Measurements from ENCODE around the gene SLFN14. TPM values are rescaled to one million over a fixed set of nuclear protein-coding genes. Genes with fewer than 3 reads are reported as not detected.

The SLFN14 gene
- total and polyA plus RNA-seq, 7 experiments from 2014 or later: 0.06 TPM; not detected in 6

GRCh38 chr17:35584061-35584460 lies 23.4 kb upstream of the SLFN14 start:
- Mint-ChIP-seq H3K4me1 (peaks cover 21 to 35% (median 32%) of the 10 kb centered on the region in 7 donors), H3K27me3 (peaks cover 0 to 12% (median 0%) of the 10 kb centered on the region in 5 donors), H3K9me3 (peaks cover 0 to 2% (median 0%) of the 10 kb centered on the region in 11 donors), H3K4me3 (no peak overlapping the region), H3K27ac (no peak overlapping the region), H3K36me3 (peaks cover 0 to 3% (median 0%) of the 10 kb centered on the region in 5 donors)
- no peak overlapping the region for H3K4me3 ChIP-seq (ENCODE audit: low read length)
- H3K4me1 ChIP-seq (ENCODE audit: control insufficient read depth in 2 of 2, insufficient read depth in 2 of 2, low read length in 2 of 2): peaks cover 9% of the 10 kb centered on the region in 2 donors
- H3K36me3 ChIP-seq (ENCODE audit: control insufficient read depth in 2 of 3, insufficient read depth in 3 of 3, low read length in 3 of 3): peaks cover 0 to 5% (median 0%) of the 10 kb centered on the region in 3 experiments
- POLR2A ChIA-PET: no interaction called here
- no peak overlapping the region for H3K27ac ChIP-seq (ENCODE audit: low read depth, low read length)
- no peak for ATAC-seq
- DNase-seq: no peak
- no peaks in the 10 kb centered on the region for H3K9me3 ChIP-seq (ENCODE audit: control insufficient read depth in 2 of 3, low read length in 3 of 3)
- no peaks in the 10 kb centered on the region for H3K27me3 ChIP-seq (ENCODE audit: control insufficient read depth in 2 of 2, insufficient read depth in 2 of 2, low read length in 2 of 2)
- intact Hi-C loops (cut with micrococcal nuclease): loop anchor here (10.0 kb wide), 2 partner anchors 961 to 1361 kb away; partner anchors contain the start of genes AATF (in 1 of the 2) and GGNBP2 (in 1 of the 2)
- CTCF ChIA-PET: no interaction called here

- Histone ChIP-seq H3K9me3 (ENCODE audit: control insufficient read depth in 2 of 3, low read length in 3 of 3) (no peaks in the 10 kb centered on the region), H3K4me3 (ENCODE audit: low read length) (peak overlapping the region; percentile 86), H3K27ac (ENCODE audit: low read depth, low read length) (peak overlapping the region; percentile 92), H3K27me3 (ENCODE audit: control insufficient read depth in 2 of 2, insufficient read depth in 2 of 2, low read length in 2 of 2) (no peaks in the 10 kb centered on the region), H3K4me1 (ENCODE audit: control insufficient read depth in 2 of 2, insufficient read depth in 2 of 2, low read length in 2 of 2) (peaks cover 5 to 12% of the 10 kb centered on the region in 2 donors), H3K36me3 (ENCODE audit: control insufficient read depth in 2 of 3, insufficient read depth in 3 of 3, low read length in 3 of 3) (peaks cover 0 to 5% (median 0%) of the 10 kb centered on the region in 3 experiments)
- Mint-ChIP-seq H3K36me3 (peaks cover 0 to 7% (median 0%) of the 10 kb centered on the region in 5 donors), H3K27me3 (peaks cover 0 to 5% (median 0%) of the 10 kb centered on the region in 5 donors), H3K4me3 (peak overlapping the region; percentile 92 to 100 (median 97)), H3K27ac (peak overlapping the region; percentile 96 to 100 (median 99)), H3K9me3 (no peaks in the 10 kb centered on the region), H3K4me1 (peaks cover 7 to 40% (median 32%) of the 10 kb centered on the region in 7 donors)
- CTCF ChIA-PET: interaction anchor here (0.8 to 1.8 kb wide), 8 partner anchors 8 to 266 kb away, joined by 3 to 8 read pairs (median 5); partner anchors contain the start of genes AP2B1 and TAF15
- POLR2A ChIA-PET: interaction anchor here (0.5 to 6.7 kb wide), 37 partner anchors 10 to 719 kb away, joined by 3 to 153 read pairs (median 4); partner anchors contain the start of genes AP2B1, NLE1, RAD51D and SLFN11
- peak in 5 of 9 donors; percentile 6 to 36 (median 27) for DNase-seq
- intact Hi-C loops (cut with micrococcal nuclease): loop anchor here (1.0 to 5.0 kb wide), 9 partner anchors 8 to 490 kb away; partner anchors contain the start of genes AP2B1 (in 2 of the 2), NLE1 (in 2 of the 2) and SLFN5 (in 1 of the 2)
- no peak for ATAC-seq
Measured at GRCh38 chr17:35578929-35579432, 18.4 kb upstream of the SLFN14 start.

- ATAC-seq (peak; percentile 99), DNase-seq (peak; percentile 62 to 94 (median 89))
- H3K27me3 Mint-ChIP-seq: peaks cover 0 to 2% (median 0%) of the 10 kb centered on the region in 5 donors
- H3K4me1 Mint-ChIP-seq: peaks cover 6 to 40% (median 32%) of the 10 kb centered on the region in 7 donors
- CTCF ChIA-PET: interaction anchor here (0.8 to 1.8 kb wide), 8 partner anchors 8 to 265 kb away, joined by 3 to 8 read pairs (median 5); partner anchors contain the start of genes AP2B1 and TAF15
- intact Hi-C loops (cut with micrococcal nuclease): loop anchor here (1.0 to 5.0 kb wide), 9 partner anchors 9 to 490 kb away; partner anchors contain the start of genes AP2B1 (in 2 of the 2), NLE1 (in 2 of the 2) and SLFN5 (in 1 of the 2)
- H3K36me3 Mint-ChIP-seq: peaks cover 0 to 7% (median 0%) of the 10 kb centered on the region in 5 donors
- Histone ChIP-seq H3K36me3 (ENCODE audit: control insufficient read depth in 2 of 3, insufficient read depth in 3 of 3, low read length in 3 of 3) (peaks cover 0 to 5% (median 0%) of the 10 kb centered on the region in 3 experiments), H3K4me1 (ENCODE audit: control insufficient read depth in 2 of 2, insufficient read depth in 2 of 2, low read length in 2 of 2) (peaks cover 5 to 12% of the 10 kb centered on the region in 2 donors), H3K27me3 (ENCODE audit: control insufficient read depth in 2 of 2, insufficient read depth in 2 of 2, low read length in 2 of 2) (no peaks in the 10 kb centered on the region), H3K9me3 (ENCODE audit: control insufficient read depth in 2 of 3, low read length in 3 of 3) (no peaks in the 10 kb centered on the region), H3K4me3 (ENCODE audit: low read length) (peak within 1 kb of the TSS; percentile 86), H3K27ac (ENCODE audit: low read depth, low read length) (peak within 1 kb of the TSS; percentile 92)
- POLR2A ChIA-PET: interaction anchor here (0.6 to 6.7 kb wide), 42 partner anchors 10 to 556 kb away, joined by 3 to 153 read pairs (median 4); partner anchors contain the start of genes AP2B1, NLE1, RAD51D and RFFL
- H3K27ac Mint-ChIP-seq: peak within 1 kb of the TSS; percentile 96 to 100 (median 99)
- no peaks in the 10 kb centered on the region for H3K9me3 Mint-ChIP-seq
- peak within 1 kb of the TSS; percentile 92 to 100 (median 97) for H3K4me3 Mint-ChIP-seq
Measured at GRCh38 chr17:35578197-35578928, 17.7 kb upstream of the SLFN14 start, which contains the start of gene PEX12. Gene PEX12 (minus strand): TSS chr17:35578571. CDS start chr17:35578021, 550 bp downstream.

GRCh38 chr17:35577830-35578196 lies 17.2 kb upstream of the SLFN14 start:
- Mint-ChIP-seq H3K4me1 (peaks cover 6 to 40% (median 32%) of the 10 kb centered on the region in 7 donors), H3K9me3 (no peaks in the 10 kb centered on the region), H3K4me3 (peak overlapping the region; percentile 92 to 100 (median 97)), H3K27ac (peak overlapping the region; percentile 96 to 100 (median 99)), H3K27me3 (no peaks in the 10 kb centered on the region), H3K36me3 (peaks cover 0 to 7% (median 0%) of the 10 kb centered on the region in 5 donors)
- Histone ChIP-seq H3K27ac (ENCODE audit: low read depth, low read length) (peak overlapping the region; percentile 92), H3K4me3 (ENCODE audit: low read length) (peak overlapping the region; percentile 86), H3K36me3 (ENCODE audit: control insufficient read depth in 2 of 3, insufficient read depth in 3 of 3, low read length in 3 of 3) (peaks cover 0 to 5% (median 0%) of the 10 kb centered on the region in 3 experiments), H3K9me3 (ENCODE audit: control insufficient read depth in 2 of 3, low read length in 3 of 3) (no peaks in the 10 kb centered on the region), H3K27me3 (ENCODE audit: control insufficient read depth in 2 of 2, insufficient read depth in 2 of 2, low read length in 2 of 2) (no peaks in the 10 kb centered on the region), H3K4me1 (ENCODE audit: control insufficient read depth in 2 of 2, insufficient read depth in 2 of 2, low read length in 2 of 2) (peaks cover 5 to 12% of the 10 kb centered on the region in 2 donors)
- CTCF ChIA-PET: interaction anchor here (1.1 to 1.8 kb wide), 4 partner anchors 9 to 265 kb away, joined by 3 to 8 read pairs (median 6); partner anchors contain the start of genes AP2B1 and TAF15
- DNase-seq: no peak
- intact Hi-C loops (cut with micrococcal nuclease): loop anchor here (1.0 to 5.0 kb wide), 9 partner anchors 9 to 489 kb away; partner anchors contain the start of genes AP2B1 (in 2 of the 2), NLE1 (in 2 of the 2) and SLFN5 (in 1 of the 2)
- ATAC-seq: no peak
- POLR2A ChIA-PET: interaction anchor here (0.7 to 6.7 kb wide), 32 partner anchors 10 to 555 kb away, joined by 3 to 153 read pairs (median 4); partner anchors contain the start of genes AP2B1, NLE1, RAD51D and RFFL

GRCh38 chr17:35575759-35576158 lies 15.1 kb upstream of the SLFN14 start:
- H3K4me1 ChIP-seq (ENCODE audit: control insufficient read depth in 2 of 2, insufficient read depth in 2 of 2, low read length in 2 of 2): peaks cover 5 to 12% of the 10 kb centered on the region in 2 donors
- peaks cover 0 to 5% (median 0%) of the 10 kb centered on the region in 3 experiments for H3K36me3 ChIP-seq (ENCODE audit: control insufficient read depth in 2 of 3, insufficient read depth in 3 of 3, low read length in 3 of 3)
- peak overlapping the region; percentile 51 for H3K27ac ChIP-seq (ENCODE audit: low read depth, low read length)
- CTCF ChIA-PET: interaction anchor here (0.7 kb wide), 1 partner anchor 262 kb away, joined by 3 read pairs; no protein-coding TSS in a partner anchor
- Mint-ChIP-seq H3K27me3 (no peaks in the 10 kb centered on the region), H3K9me3 (no peaks in the 10 kb centered on the region), H3K4me3 (peak overlapping the region in 3 of 10 donors; percentile 43 to 94 (median 54)), H3K27ac (peak overlapping the region in 8 of 9 donors; percentile 11 to 100 (median 76)), H3K4me1 (peaks cover 8 to 42% (median 34%) of the 10 kb centered on the region in 7 donors), H3K36me3 (peaks cover 0 to 7% (median 0%) of the 10 kb centered on the region in 5 donors)
- POLR2A ChIA-PET: interaction anchor here (0.6 to 6.7 kb wide), 7 partner anchors 8 to 523 kb away, joined by 3 to 153 read pairs (median 4); partner anchors contain the start of genes AP2B1 and SLFN12L
- intact Hi-C loops (cut with micrococcal nuclease): loop anchor here (5.0 kb wide), 2 partner anchors 88 to 263 kb away; no protein-coding TSS in a partner anchor
- ATAC-seq: no peak
- H3K9me3 ChIP-seq (ENCODE audit: control insufficient read depth in 2 of 3, low read length in 3 of 3): no peaks in the 10 kb centered on the region
- no peak overlapping the region for H3K4me3 ChIP-seq (ENCODE audit: low read length)
- no peaks in the 10 kb centered on the region for H3K27me3 ChIP-seq (ENCODE audit: control insufficient read depth in 2 of 2, insufficient read depth in 2 of 2, low read length in 2 of 2)
- DNase-seq: no peak
